ENCODE results near the gene CARD16. TPM values are rescaled to one million over a fixed set of nuclear protein-coding genes. Genes with fewer than 3 reads are reported as not detected.
"Not testable (repeated sequence)": the region's sequence is repeated elsewhere in the genome, so short reads cannot be mapped to it uniquely, and the experiment has no call there.

The CARD16 gene
- 10 to 100 TPM; 39.0 to 52.3 (median 44.9) TPM for total RNA-seq
- 68.3 TPM for total RNA-seq (2013)
- 0.85 to 19.6 (median 14.5) reads per million in 29 experiments for total RNA-seq

- H3K27me3 ChIP-seq (replicated peaks in 1 of 2; ENCODE audit: control insufficient read depth in 2 of 2, extremely low read depth in 1 of 2, insufficient read depth in 2 of 2, low read length in 1 of 2); H3K9me3 Mint-ChIP-seq; H3K4me1 ChIP-seq (ENCODE audit: control insufficient read depth in 1 of 2, extremely low read depth in 1 of 2, insufficient read depth in 2 of 2, low read length in 2 of 2); H3K9me3 ChIP-seq; H3K27me3 Mint-ChIP-seq: not testable (repeated sequence)
- Histone ChIP-seq H3K27ac (ENCODE audit: low read length) (peak within 1 kb of the TSS; percentile 77), H3K4me3 (ENCODE audit: control insufficient read depth in 1 of 2, extremely low read depth in 1 of 2, low read length in 1 of 2) (peak within 1 kb of the TSS; percentile 55 to 69), H3K36me3 (ENCODE audit: control insufficient read depth in 2 of 2, extremely low read depth in 1 of 2, insufficient read depth in 1 of 2, low read length in 1 of 2) (peaks cover 0 to 18% of the 10 kb centered on the region in 2 donors)
- peak within 1 kb of the TSS; percentile 98 to 100 for H3K27ac Mint-ChIP-seq
- peaks cover 23% of the 10 kb centered on the region for H3K36me3 Mint-ChIP-seq
- peaks cover 57 to 68% (median 61%) of the 10 kb centered on the region in 3 donors for H3K4me1 Mint-ChIP-seq
- 0% methylated on average over 2 of the region's 5 CpGs for WGBS (ENCODE audit: insufficient coverage)
- CTCF ChIA-PET, result interaction anchor here in 1 of 2 donors (0.7 to 2.1 kb wide), 3 partner anchors 9 to 432 kb away, joined by 3 to 5 read pairs (median 3); partner anchors contain the start of gene CASP1
- peak within 1 kb of the TSS; percentile 89 to 99 (median 95) for H3K4me3 Mint-ChIP-seq
- DNase-seq (peak in 28 of 35 experiments; percentile 7 to 73 (median 24)), ATAC-seq (replicated peaks in 1 of 4) (peak; percentile 86 to 94 (median 92))
- POLR2A ChIA-PET, result interaction anchor here in 1 of 2 donors (0.6 to 1.8 kb wide), 3 partner anchors 10 to 18 kb away, joined by 3 to 5 read pairs (median 3); partner anchors contain the start of gene CASP1
Measured at GRCh38 chr11:105044557-105045524, at the start of gene CARD16. TSS of gene CARD16 (minus strand) at chr11:105045335. CDS start at chr11:105045297, 38 bp downstream.

GRCh38 chr11:105092256-105093239 is 47.4 kb upstream of the CARD16 start:
- ChIA-PET POLR2A (no interaction called here), CTCF (no interaction called here)
- Mint-ChIP-seq H3K27ac (no peak overlapping the region), H3K4me3 (no peak overlapping the region), H3K27me3 (peaks cover 0 to 3% of the 10 kb centered on the region in 2 donors), H3K36me3 (peaks cover 3% of the 10 kb centered on the region), H3K9me3 (peaks cover 0 to 3% (median 0%) of the 10 kb centered on the region in 3 donors), H3K4me1 (no peaks in the 10 kb centered on the region)
- H3K4me1 ChIP-seq (ENCODE audit: control insufficient read depth in 1 of 2, extremely low read depth in 1 of 2, insufficient read depth in 2 of 2, low read length in 2 of 2), result no peaks in the 10 kb centered on the region
- no peak for ATAC-seq (replicated peaks in 1 of 4)
- H3K27ac ChIP-seq (ENCODE audit: low read length), result no peak overlapping the region
- no peak for DNase-seq
- H3K4me3 ChIP-seq (ENCODE audit: control insufficient read depth in 1 of 2, extremely low read depth in 1 of 2, low read length in 1 of 2), result no peak overlapping the region
- WGBS (ENCODE audit: insufficient coverage), result 83% methylated on average over 1 of the region's 9 CpGs
- H3K36me3 ChIP-seq (ENCODE audit: control insufficient read depth in 2 of 2, extremely low read depth in 1 of 2, insufficient read depth in 1 of 2, low read length in 1 of 2), result no peaks in the 10 kb centered on the region
- no peaks in the 10 kb centered on the region for H3K27me3 ChIP-seq (replicated peaks in 1 of 2; ENCODE audit: control insufficient read depth in 2 of 2, extremely low read depth in 1 of 2, insufficient read depth in 2 of 2, low read length in 1 of 2)
- H3K9me3 ChIP-seq, result no peaks in the 10 kb centered on the region

GRCh38 chr11:105081412-105082150 is 36.4 kb upstream of the CARD16 start:
- H3K4me3 Mint-ChIP-seq, result no peak overlapping the region
- no peaks in the 10 kb centered on the region for H3K9me3 ChIP-seq
- H3K27ac ChIP-seq (ENCODE audit: low read length), result no peak overlapping the region
- ChIA-PET POLR2A (interaction anchor here in 1 of 2 donors (0.7 kb wide), 1 partner anchor 1192 kb away, joined by 3 read pairs; no protein-coding TSS in a partner anchor), CTCF (no interaction called here)
- ATAC-seq (replicated peaks in 1 of 4) (no peak), DNase-seq (no peak)
- H3K27ac Mint-ChIP-seq, result no peak overlapping the region
- H3K4me1 Mint-ChIP-seq, result peaks cover 8 to 18% (median 18%) of the 10 kb centered on the region in 3 donors
- H3K27me3 Mint-ChIP-seq, result peaks cover 3 to 17% of the 10 kb centered on the region in 2 donors
- H3K27me3 ChIP-seq (replicated peaks in 1 of 2; ENCODE audit: control insufficient read depth in 2 of 2, extremely low read depth in 1 of 2, insufficient read depth in 2 of 2, low read length in 1 of 2), result peaks cover 0 to 7% of the 10 kb centered on the region in 2 experiments
- no peak overlapping the region for H3K4me3 ChIP-seq (ENCODE audit: control insufficient read depth in 1 of 2, extremely low read depth in 1 of 2, low read length in 1 of 2)
- H3K4me1 ChIP-seq (ENCODE audit: control insufficient read depth in 1 of 2, extremely low read depth in 1 of 2, insufficient read depth in 2 of 2, low read length in 2 of 2), result no peaks in the 10 kb centered on the region
- no peaks in the 10 kb centered on the region for H3K36me3 Mint-ChIP-seq
- H3K9me3 Mint-ChIP-seq, result no peaks in the 10 kb centered on the region
- H3K36me3 ChIP-seq (ENCODE audit: control insufficient read depth in 2 of 2, extremely low read depth in 1 of 2, insufficient read depth in 1 of 2, low read length in 1 of 2), result no peaks in the 10 kb centered on the region
- 96% methylated on average over 5 of the region's 5 CpGs for WGBS (ENCODE audit: insufficient coverage)

DNA sequence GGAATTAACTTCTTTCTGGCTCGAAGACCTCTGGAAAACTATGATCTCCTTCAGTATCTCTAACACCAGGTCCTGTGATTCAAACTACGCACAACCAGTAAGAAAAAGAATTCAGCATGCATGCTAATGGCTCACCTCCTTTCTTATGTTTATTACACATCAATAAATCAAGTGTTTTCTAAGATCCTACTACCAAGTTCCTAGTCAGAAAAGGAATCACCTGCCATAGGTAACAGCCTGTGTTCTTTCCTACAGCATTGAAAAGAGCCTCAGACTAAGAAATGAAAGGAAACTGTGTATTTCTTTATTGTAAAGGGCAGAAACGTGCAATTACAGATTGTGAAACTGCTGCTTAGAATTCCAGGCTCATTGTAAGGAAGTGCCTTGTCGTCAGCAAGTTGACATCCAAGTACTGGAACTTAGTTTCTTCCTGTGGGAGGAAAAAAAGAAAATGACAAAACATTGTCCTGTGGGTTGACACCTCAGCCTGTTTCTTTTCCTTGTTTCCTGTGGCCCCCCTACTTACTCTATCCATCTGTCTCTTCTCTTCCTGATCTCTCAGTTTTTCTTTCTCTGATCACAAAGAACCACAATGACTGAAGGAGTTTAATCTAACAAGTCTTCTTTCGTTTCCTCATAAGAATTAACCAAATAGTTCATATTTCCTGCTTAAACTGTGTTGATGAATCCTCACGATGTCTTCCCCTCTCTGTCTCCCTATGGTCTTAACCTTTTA is 35.2 kb upstream of the CARD16 start:
- WGBS (ENCODE audit: insufficient coverage), result 80% methylated on average over 1 of the region's 6 CpGs
- H3K27ac Mint-ChIP-seq; H3K27me3 ChIP-seq (replicated peaks in 1 of 2; ENCODE audit: control insufficient read depth in 2 of 2, extremely low read depth in 1 of 2, insufficient read depth in 2 of 2, low read length in 1 of 2); H3K4me1 ChIP-seq (ENCODE audit: control insufficient read depth in 1 of 2, extremely low read depth in 1 of 2, insufficient read depth in 2 of 2, low read length in 2 of 2); H3K9me3 ChIP-seq; CTCF ChIA-PET; H3K4me3 ChIP-seq (ENCODE audit: control insufficient read depth in 1 of 2, extremely low read depth in 1 of 2, low read length in 1 of 2); DNase-seq; H3K36me3 ChIP-seq (ENCODE audit: control insufficient read depth in 2 of 2, extremely low read depth in 1 of 2, insufficient read depth in 1 of 2, low read length in 1 of 2); H3K36me3 Mint-ChIP-seq; ATAC-seq (replicated peaks in 1 of 4); H3K9me3 Mint-ChIP-seq; H3K4me3 Mint-ChIP-seq; H3K27ac ChIP-seq (ENCODE audit: low read length): not testable (repeated sequence)
- POLR2A ChIA-PET, result interaction anchor here in 1 of 2 donors (0.7 kb wide), 1 partner anchor 1191 kb away, joined by 3 read pairs; no protein-coding TSS in a partner anchor
- Mint-ChIP-seq H3K27me3 (peaks cover 3 to 17% of the 10 kb centered on the region in 2 donors), H3K4me1 (peaks cover 8 to 18% (median 18%) of the 10 kb centered on the region in 3 donors)

DNA sequence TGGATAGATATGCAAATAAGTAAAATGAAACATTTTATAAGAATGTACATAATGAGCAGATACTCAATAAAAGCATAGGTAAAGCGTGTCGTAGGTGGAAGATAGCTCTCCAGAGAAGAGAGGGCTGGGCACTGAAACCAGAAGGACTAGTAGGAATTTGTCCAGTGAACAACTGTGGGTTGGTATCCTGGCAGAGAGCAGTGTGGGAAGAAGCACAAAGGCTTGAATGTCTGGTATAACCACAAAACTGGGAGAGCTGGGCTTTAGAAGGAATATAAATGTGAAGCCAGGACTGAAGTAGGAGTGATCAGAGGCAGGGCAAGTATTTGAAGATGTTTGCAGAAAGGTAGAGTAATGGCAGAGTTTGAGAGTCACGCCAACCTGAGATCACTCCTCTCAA is 33.1 kb upstream of the CARD16 start:
- Histone ChIP-seq H3K27ac (ENCODE audit: low read length) (no peak overlapping the region), H3K9me3 (no peaks in the 10 kb centered on the region), H3K4me1 (ENCODE audit: control insufficient read depth in 1 of 2, extremely low read depth in 1 of 2, insufficient read depth in 2 of 2, low read length in 2 of 2) (no peaks in the 10 kb centered on the region), H3K4me3 (ENCODE audit: control insufficient read depth in 1 of 2, extremely low read depth in 1 of 2, low read length in 1 of 2) (no peak overlapping the region), H3K36me3 (ENCODE audit: control insufficient read depth in 2 of 2, extremely low read depth in 1 of 2, insufficient read depth in 1 of 2, low read length in 1 of 2) (no peaks in the 10 kb centered on the region), H3K27me3 (replicated peaks in 1 of 2; ENCODE audit: control insufficient read depth in 2 of 2, extremely low read depth in 1 of 2, insufficient read depth in 2 of 2, low read length in 1 of 2) (peaks cover 0 to 7% of the 10 kb centered on the region in 2 experiments)
- Mint-ChIP-seq H3K36me3 (no peaks in the 10 kb centered on the region), H3K4me3 (no peak overlapping the region), H3K27me3 (peaks cover 3 to 17% of the 10 kb centered on the region in 2 donors), H3K9me3 (no peaks in the 10 kb centered on the region), H3K4me1 (peaks cover 8 to 18% (median 18%) of the 10 kb centered on the region in 3 donors), H3K27ac (no peak overlapping the region)
- 93% methylated on average over 2 of the region's 3 CpGs for WGBS (ENCODE audit: insufficient coverage)
- ATAC-seq (replicated peaks in 1 of 4), result no peak
- DNase-seq, result no peak
- ChIA-PET CTCF (no interaction called here), POLR2A (no interaction called here)
